ENCODE data around the gene SPG11. TPM values are rescaled to one million over a fixed set of nuclear protein-coding genes. Genes with fewer than 3 reads are reported as not detected.

Gene SPG11
- total and polyA plus RNA-seq, 9 of the 15 experiments (the other 6 are each of a cell fraction or from before 2014, with no cell fraction given): 23.3 to 71.2 (median 45.6) TPM

DNA sequence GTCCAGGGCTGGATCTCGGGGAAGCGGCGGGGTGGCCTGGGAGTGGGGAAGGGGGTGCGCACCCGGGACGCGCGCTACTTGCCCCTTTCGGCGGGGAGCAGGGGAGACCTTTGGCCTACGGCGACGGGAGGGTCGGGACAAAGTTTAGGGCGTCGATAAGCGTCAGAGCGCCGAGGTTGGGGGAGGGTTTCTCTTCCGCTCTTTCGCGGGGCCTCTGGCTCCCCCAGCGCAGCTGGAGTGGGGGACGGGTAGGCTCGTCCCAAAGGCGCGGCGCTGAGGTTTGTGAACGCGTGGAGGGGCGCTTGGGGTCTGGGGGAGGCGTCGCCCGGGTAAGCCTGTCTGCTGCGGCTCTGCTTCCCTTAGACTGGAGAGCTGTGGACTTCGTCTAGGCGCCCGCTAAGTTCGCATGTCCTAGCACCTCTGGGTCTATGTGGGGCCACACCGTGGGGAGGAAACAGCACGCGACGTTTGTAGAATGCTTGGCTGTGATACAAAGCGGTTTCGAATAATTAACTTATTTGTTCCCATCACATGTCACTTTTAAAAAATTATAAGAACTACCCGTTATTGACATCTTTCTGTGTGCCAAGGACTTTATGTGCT is 48.4 kb upstream of the SPG11 start (continued):
- TF ChIP-seq, protein P1, sequence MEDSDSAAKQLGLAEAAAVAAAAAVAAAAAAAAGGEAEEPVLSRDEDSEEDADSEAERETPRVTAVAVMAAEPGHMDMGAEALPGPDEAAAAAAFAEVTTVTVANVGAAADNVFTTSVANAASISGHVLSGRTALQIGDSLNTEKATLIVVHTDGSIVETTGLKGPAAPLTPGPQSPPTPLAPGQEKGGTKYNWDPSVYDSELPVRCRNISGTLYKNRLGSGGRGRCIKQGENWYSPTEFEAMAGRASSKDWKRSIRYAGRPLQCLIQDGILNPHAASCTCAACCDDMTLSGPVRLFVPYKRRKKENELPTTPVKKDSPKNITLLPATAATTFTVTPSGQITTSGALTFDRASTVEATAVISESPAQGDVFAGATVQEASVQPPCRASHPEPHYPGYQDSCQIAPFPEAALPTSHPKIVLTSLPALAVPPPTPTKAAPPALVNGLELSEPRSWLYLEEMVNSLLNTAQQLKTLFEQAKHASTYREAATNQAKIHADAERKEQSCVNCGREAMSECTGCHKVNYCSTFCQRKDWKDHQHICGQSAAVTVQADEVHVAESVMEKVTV (CRISPR knock-in tag; IDR thresholded peaks at IDR 0.05): no peak
- TF ChIP-seq CHD1 (IDR thresholded peaks at IDR 0.05; ENCODE audit: low read length) (peak; percentile 47), DPF2 (IDR thresholded peaks at IDR 0.05) (no peak), IRF2 (CRISPR knock-in tag; IDR thresholded peaks at IDR 0.05) (no peak), RBM22 (IDR thresholded peaks at IDR 0.05; ENCODE audit: low read depth, low read length, poor library complexity, severe bottlenecking) (peak; percentile 91), ZNF124 (CRISPR knock-in tag; IDR thresholded peaks at IDR 0.05) (no peak), ZNF586 (CRISPR knock-in tag; conservative IDR thresholded peaks at IDR 0.05) (no peak), RAD51 (IDR thresholded peaks at IDR 0.05; ENCODE audit: borderline replicate concordance, low read depth) (no peak), SAFB2 (IDR thresholded peaks at IDR 0.05; ENCODE audit: borderline replicate concordance, low read depth, low read length, severe bottlenecking) (no peak), SP2 (IDR thresholded peaks at IDR 0.05; ENCODE audit: extremely low read depth, low read depth, low read length, poor library complexity, severe bottlenecking) (no peak), ZNF408 (CRISPR knock-in tag; IDR thresholded peaks at IDR 0.05; ENCODE audit: low read depth) (no peak), MYNN (IDR thresholded peaks at IDR 0.05) (no peak), MYNN (CRISPR knock-in tag; IDR thresholded peaks at IDR 0.05) (no peak), PHF21A (IDR thresholded peaks at IDR 0.05; ENCODE audit: borderline replicate concordance, low read depth) (no peak), CBFA2T3 (IDR thresholded peaks at IDR 0.05) (no peak), SAP30 (IDR thresholded peaks at IDR 0.05; ENCODE audit: borderline replicate concordance, insufficient read depth, low read depth, low read length, poor library complexity, severe bottlenecking) (peak; percentile 6), ZFP36 (IDR thresholded peaks at IDR 0.05; ENCODE audit: low read depth, low read length, partially characterized antibody) (no peak), NRF1 (conservative IDR thresholded peaks at IDR 0.05 in 1 of 2, IDR thresholded peaks at IDR 0.05 in 1 of 2) (0 out of 4 replicates have a peak, but pooled peaks of 1 of the 2 experiments have one; percentile 14), NR3C1 (CRISPR knock-in tag; IDR thresholded peaks at IDR 0.05) (no peak; the same call in 1 of the 2 replicates), POLR3G (IDR thresholded peaks at IDR 0.05; ENCODE audit: extremely low read depth, insufficient read length, insufficient replicate concordance) (no peak)
- TF ChIP-seq, protein P2, sequence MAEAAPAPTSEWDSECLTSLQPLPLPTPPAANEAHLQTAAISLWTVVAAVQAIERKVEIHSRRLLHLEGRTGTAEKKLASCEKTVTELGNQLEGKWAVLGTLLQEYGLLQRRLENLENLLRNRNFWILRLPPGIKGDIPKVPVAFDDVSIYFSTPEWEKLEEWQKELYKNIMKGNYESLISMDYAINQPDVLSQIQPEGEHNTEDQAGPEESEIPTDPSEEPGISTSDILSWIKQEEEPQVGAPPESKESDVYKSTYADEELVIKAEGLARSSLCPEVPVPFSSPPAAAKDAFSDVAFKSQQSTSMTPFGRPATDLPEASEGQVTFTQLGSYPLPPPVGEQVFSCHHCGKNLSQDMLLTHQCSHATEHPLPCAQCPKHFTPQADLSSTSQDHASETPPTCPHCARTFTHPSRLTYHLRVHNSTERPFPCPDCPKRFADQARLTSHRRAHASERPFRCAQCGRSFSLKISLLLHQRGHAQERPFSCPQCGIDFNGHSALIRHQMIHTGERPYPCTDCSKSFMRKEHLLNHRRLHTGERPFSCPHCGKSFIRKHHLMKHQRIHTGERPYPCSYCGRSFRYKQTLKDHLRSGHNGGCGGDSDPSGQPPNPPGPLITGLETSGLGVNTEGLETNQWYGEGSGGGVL (CRISPR knock-in tag; IDR thresholded peaks at IDR 0.05): no peak
- TF ChIP-seq, protein P3, sequence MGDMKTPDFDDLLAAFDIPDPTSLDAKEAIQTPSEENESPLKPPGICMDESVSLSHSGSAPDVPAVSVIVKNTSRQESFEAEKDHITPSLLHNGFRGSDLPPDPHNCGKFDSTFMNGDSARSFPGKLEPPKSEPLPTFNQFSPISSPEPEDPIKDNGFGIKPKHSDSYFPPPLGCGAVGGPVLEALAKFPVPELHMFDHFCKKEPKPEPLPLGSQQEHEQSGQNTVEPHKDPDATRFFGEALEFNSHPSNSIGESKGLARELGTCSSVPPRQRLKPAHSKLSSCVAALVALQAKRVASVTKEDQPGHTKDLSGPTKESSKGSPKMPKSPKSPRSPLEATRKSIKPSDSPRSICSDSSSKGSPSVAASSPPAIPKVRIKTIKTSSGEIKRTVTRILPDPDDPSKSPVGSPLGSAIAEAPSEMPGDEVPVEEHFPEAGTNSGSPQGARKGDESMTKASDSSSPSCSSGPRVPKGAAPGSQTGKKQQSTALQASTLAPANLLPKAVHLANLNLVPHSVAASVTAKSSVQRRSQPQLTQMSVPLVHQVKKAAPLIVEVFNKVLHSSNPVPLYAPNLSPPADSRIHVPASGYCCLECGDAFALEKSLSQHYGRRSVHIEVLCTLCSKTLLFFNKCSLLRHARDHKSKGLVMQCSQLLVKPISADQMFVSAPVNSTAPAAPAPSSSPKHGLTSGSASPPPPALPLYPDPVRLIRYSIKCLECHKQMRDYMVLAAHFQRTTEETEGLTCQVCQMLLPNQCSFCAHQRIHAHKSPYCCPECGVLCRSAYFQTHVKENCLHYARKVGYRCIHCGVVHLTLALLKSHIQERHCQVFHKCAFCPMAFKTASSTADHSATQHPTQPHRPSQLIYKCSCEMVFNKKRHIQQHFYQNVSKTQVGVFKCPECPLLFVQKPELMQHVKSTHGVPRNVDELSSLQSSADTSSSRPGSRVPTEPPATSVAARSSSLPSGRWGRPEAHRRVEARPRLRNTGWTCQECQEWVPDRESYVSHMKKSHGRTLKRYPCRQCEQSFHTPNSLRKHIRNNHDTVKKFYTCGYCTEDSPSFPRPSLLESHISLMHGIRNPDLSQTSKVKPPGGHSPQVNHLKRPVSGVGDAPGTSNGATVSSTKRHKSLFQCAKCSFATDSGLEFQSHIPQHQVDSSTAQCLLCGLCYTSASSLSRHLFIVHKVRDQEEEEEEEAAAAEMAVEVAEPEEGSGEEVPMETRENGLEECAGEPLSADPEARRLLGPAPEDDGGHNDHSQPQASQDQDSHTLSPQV (IDR thresholded peaks at IDR 0.05): peak; percentile 68; the same call in 1 of the 2 replicates

Measured in K562 (cell line).